HEK293 (cell line): ENCODE data around the gene RSKR.

ENCODE experiments used
- BCL11A ChIP-seq: fragments of 450-650 bp; formaldehyde crosslinking; IDR thresholded peaks from 2 replicates; pipeline ENCODE4 v1.5.1; 2016; ENCODE audit warnings: low read depth, missing biosample characterization, missing genetic modification characterization
- GFI1B ChIP-seq: fragments of 450-650 bp; formaldehyde crosslinking; IDR thresholded peaks from 2 replicates; pipeline ENCODE4 v1.5.1; 2016; ENCODE audit warnings: missing biosample characterization, missing genetic modification characterization
- HOXA7 ChIP-seq: sonication (generic); formaldehyde crosslinking; IDR thresholded peaks from 2 replicates; pipeline ENCODE4 v1.8.1; 2022; ENCODE audit warnings: missing genetic modification reagents, borderline replicate concordance
- HOXD13 ChIP-seq: sonication (generic); formaldehyde crosslinking; IDR thresholded peaks from 2 replicates; pipeline ENCODE4 v1.8.0; 2022; ENCODE audit warnings: missing genetic modification reagents, borderline replicate concordance
- KLF7 ChIP-seq: fragments of 450-650 bp; formaldehyde crosslinking; IDR thresholded peaks from 2 replicates; pipeline ENCODE4 v1.5.1; 2016; ENCODE audit warnings: missing biosample characterization, missing genetic modification characterization, borderline replicate concordance
- KLF8 ChIP-seq: fragments of 450-650 bp; formaldehyde crosslinking; IDR thresholded peaks from 2 replicates; pipeline ENCODE4 v1.5.1; 2016; ENCODE audit warnings: missing biosample characterization, missing genetic modification characterization
- KLF9 ChIP-seq: fragments of 450-650 bp; formaldehyde crosslinking; IDR thresholded peaks from 2 replicates; pipeline ENCODE4 v1.5.1; 2016; ENCODE audit warnings: missing biosample characterization, missing genetic modification characterization, low read depth
- MYNN ChIP-seq: fragments of 450-650 bp; formaldehyde crosslinking; IDR thresholded peaks from 2 replicates; pipeline ENCODE4 v1.5.1; 2016; ENCODE audit warnings: missing biosample characterization, missing genetic modification characterization, borderline replicate concordance
- RBAK ChIP-seq: fragments of 450-650 bp; formaldehyde crosslinking; IDR thresholded peaks from 2 replicates; pipeline ENCODE4 v1.5.1; 2016; ENCODE audit warnings: missing biosample characterization, missing genetic modification characterization
- SP3 ChIP-seq: fragments of 450-650 bp; formaldehyde crosslinking; IDR thresholded peaks from 2 replicates; pipeline ENCODE4 v1.5.1; 2016; ENCODE audit warnings: missing biosample characterization, missing genetic modification characterization
- YY1 ChIP-seq: fragments of 450-650 bp; formaldehyde crosslinking; IDR thresholded peaks from 2 replicates; pipeline ENCODE4 v1.5.1; 2018; ENCODE audit warnings: missing biosample characterization, missing genetic modification characterization
- ZBTB21 ChIP-seq: fragments of 450-650 bp; formaldehyde crosslinking; IDR thresholded peaks from 2 replicates; pipeline ENCODE4 v1.5.1; 2017; ENCODE audit warnings: missing biosample characterization, missing genetic modification characterization
- ZIC2 ChIP-seq: fragments of 450-650 bp; formaldehyde crosslinking; IDR thresholded peaks from 2 replicates; pipeline ENCODE4 v1.5.1; 2016; ENCODE audit warnings: missing biosample characterization, missing genetic modification characterization
- ZNF155 ChIP-seq: fragments of 450-650 bp; formaldehyde crosslinking; IDR thresholded peaks from 2 replicates; pipeline ENCODE4 v1.5.1; 2016; ENCODE audit warnings: missing biosample characterization, missing genetic modification characterization
- ZNF157 ChIP-seq: fragments of 450-650 bp; formaldehyde crosslinking; IDR thresholded peaks from 2 replicates; pipeline ENCODE4 v1.5.1; 2016; ENCODE audit warnings: missing biosample characterization, missing genetic modification characterization
- ZNF169 ChIP-seq: fragments of 450-650 bp; formaldehyde crosslinking; IDR thresholded peaks from 2 replicates; pipeline ENCODE4 v1.5.1; 2016; ENCODE audit warnings: missing biosample characterization, missing genetic modification characterization
- ZNF202 ChIP-seq: fragments of 450-650 bp; formaldehyde crosslinking; IDR thresholded peaks from 2 replicates; pipeline ENCODE4 v1.5.1; 2016; ENCODE audit warnings: missing biosample characterization, missing genetic modification characterization, borderline replicate concordance
- ZNF24 ChIP-seq: fragments of 450-650 bp; formaldehyde crosslinking; IDR thresholded peaks from 2 replicates; pipeline ENCODE4 v1.5.1; 2016; ENCODE audit warnings: missing biosample characterization, missing genetic modification characterization
- ZNF302 ChIP-seq: fragments of 450-650 bp; formaldehyde crosslinking; IDR thresholded peaks from 2 replicates; pipeline ENCODE4 v1.5.1; 2016; ENCODE audit warnings: missing biosample characterization, missing genetic modification characterization, low read depth
- ZNF311 ChIP-seq: fragments of 450-650 bp; formaldehyde crosslinking; IDR thresholded peaks from 2 replicates; pipeline ENCODE4 v1.5.1; 2017; ENCODE audit warnings: missing biosample characterization, missing genetic modification characterization, borderline replicate concordance
- ZNF335 ChIP-seq: fragments of 450-650 bp; formaldehyde crosslinking; conservative IDR thresholded peaks from 2 replicates; pipeline ENCODE4 v1.5.1; 2016; ENCODE audit warnings: missing biosample characterization, missing genetic modification characterization
- ZNF341 ChIP-seq: fragments of 450-650 bp; formaldehyde crosslinking; IDR thresholded peaks from 2 replicates; pipeline ENCODE4; 2016; ENCODE audit warnings: low read depth, missing biosample characterization, missing genetic modification characterization
- ZNF394 ChIP-seq: fragments of 450-650 bp; formaldehyde crosslinking; IDR thresholded peaks from 2 replicates; pipeline ENCODE4 v1.5.1; 2016; ENCODE audit warnings: missing biosample characterization, missing genetic modification characterization, mild to moderate bottlenecking, moderate library complexity, borderline replicate concordance
- ZNF530 ChIP-seq: fragments of 450-650 bp; formaldehyde crosslinking; IDR thresholded peaks from 2 replicates; pipeline ENCODE4 v1.5.1; 2016; ENCODE audit warnings: low read depth, missing biosample characterization, missing genetic modification characterization
- ZNF560 ChIP-seq: fragments of 450-650 bp; formaldehyde crosslinking; IDR thresholded peaks from 2 replicates; pipeline ENCODE4 v1.5.1; 2017; ENCODE audit warnings: missing biosample characterization, missing genetic modification characterization, borderline replicate concordance
- ZNF596 ChIP-seq: fragments of 450-650 bp; IDR thresholded peaks from 2 replicates; pipeline ENCODE4 v1.5.0; 2018; ENCODE audit warnings: missing biosample characterization, mild to moderate bottlenecking, missing genetic modification characterization, moderate library complexity
- ZNF626 ChIP-seq: fragments of 450-650 bp; sonication (Bioruptor Pico); formaldehyde crosslinking; IDR thresholded peaks from 2 replicates; pipeline ENCODE4 v1.5.1; 2018; ENCODE audit warnings: missing biosample characterization, missing genetic modification characterization, inconsistent platforms
- ZNF664 ChIP-seq: fragments of 450-650 bp; formaldehyde crosslinking; IDR thresholded peaks from 2 replicates; pipeline ENCODE4 v1.5.1; 2016; ENCODE audit warnings: missing biosample characterization, missing genetic modification characterization
- ZNF837 ChIP-seq: fragments of 450-650 bp; formaldehyde crosslinking; IDR thresholded peaks from 2 replicates; pipeline ENCODE4 v1.5.1; 2016; ENCODE audit warnings: missing biosample characterization, missing genetic modification characterization
- TF ChIP-seq, protein P1 (sequence below): fragments of 450-650 bp; formaldehyde crosslinking; IDR thresholded peaks from 2 replicates; pipeline ENCODE4 v1.5.1; 2016; ENCODE audit warnings: missing biosample characterization, missing genetic modification characterization
- TF ChIP-seq, protein P2 (sequence below): fragments of 450-650 bp; formaldehyde crosslinking; IDR thresholded peaks from 2 replicates; pipeline ENCODE4 v1.5.0; 2017; ENCODE audit warnings: missing biosample characterization, missing genetic modification characterization, borderline replicate concordance
- TF ChIP-seq, protein P3 (sequence below): fragments of 450-650 bp; formaldehyde crosslinking; conservative IDR thresholded peaks from 2 replicates; pipeline ENCODE4 v1.5.1; 2016; ENCODE audit warnings: low read depth, missing biosample characterization, missing genetic modification characterization

The RSKR gene

DNA sequence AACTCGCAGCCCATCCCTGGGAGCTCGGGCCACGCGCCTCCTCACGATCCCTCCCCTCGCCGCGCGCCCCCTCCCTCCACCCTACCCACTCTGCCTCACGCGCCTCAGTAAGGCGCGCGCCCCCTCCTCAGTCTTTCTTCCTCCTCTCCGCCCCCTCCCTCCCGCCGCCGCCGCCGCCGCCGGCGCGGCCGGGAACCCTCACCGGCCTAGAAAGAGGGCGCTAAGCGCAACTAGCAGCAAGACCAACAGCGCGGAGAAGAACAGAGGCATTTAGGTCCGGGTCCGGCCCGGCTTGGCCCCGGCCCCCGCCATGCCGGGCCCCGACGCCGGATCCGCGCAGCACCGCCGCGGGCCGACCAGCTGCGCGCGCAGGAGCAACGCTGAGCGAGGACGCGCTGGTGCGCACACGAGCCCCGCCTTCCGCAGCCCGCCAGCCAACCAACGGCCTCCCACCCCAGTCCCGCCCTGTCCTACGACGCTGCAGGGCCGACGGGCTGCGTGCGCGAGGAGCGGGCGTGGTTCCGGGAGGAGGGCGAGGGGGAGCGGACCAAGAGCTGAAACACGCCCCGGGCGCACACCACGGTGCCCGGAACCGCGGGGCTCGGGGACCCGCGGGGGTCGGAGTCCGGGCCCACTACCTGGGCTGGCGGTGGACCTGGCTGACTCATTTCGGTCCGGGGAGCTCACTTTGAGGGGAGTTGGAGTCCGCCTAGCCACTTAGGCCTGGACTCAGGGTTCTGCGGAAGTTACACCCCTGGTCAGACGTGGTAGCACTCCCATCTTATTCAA lies 31.0 kb upstream of the RSKR start, which contains the start of gene BLTP2 (continued):
- TF ChIP-seq ZNF664 (tag by site-specific recombination) (no peak), ZIC2 (tag by site-specific recombination) (peak; percentile 86), KLF8 (peak; percentile 84), GFI1B (tag by site-specific recombination) (no peak), YY1 (tag by site-specific recombination) (peak; percentile 60; the same call in 1 of the 2 replicates), ZBTB21 (tag by site-specific recombination) (no peak), BCL11A (tag by site-specific recombination) (no peak), ZNF560 (tag by site-specific recombination) (no peak), MYNN (tag by site-specific recombination) (no peak), ZNF837 (tag by site-specific recombination) (no peak), KLF7 (tag by site-specific recombination) (peak; percentile 79; the same call in 1 of the 2 replicates), HOXD13 (CRISPR knock-in tag) (no peak), ZNF157 (tag by site-specific recombination) (no peak), RBAK (tag by site-specific recombination) (no peak), ZNF394 (tag by site-specific recombination) (no peak), ZNF626 (tag by site-specific recombination) (no peak), ZNF311 (tag by site-specific recombination) (no peak), SP3 (tag by site-specific recombination) (peak; percentile 87), ZNF24 (0 out of 2 replicates have a peak, but pooled peaks have one; percentile 42), ZNF530 (tag by site-specific recombination) (no peak), ZNF169 (tag by site-specific recombination) (no peak), KLF9 (tag by site-specific recombination) (peak; percentile 87), ZNF596 (tag by site-specific recombination) (no peak), ZNF335 (tag by site-specific recombination) (peak; percentile 35), ZNF155 (tag by site-specific recombination) (no peak), HOXA7 (CRISPR knock-in tag) (no peak), ZNF341 (peak; percentile 78), ZNF302 (tag by site-specific recombination) (no peak), ZNF202 (tag by site-specific recombination) (no peak)
- TF ChIP-seq, protein P1, sequence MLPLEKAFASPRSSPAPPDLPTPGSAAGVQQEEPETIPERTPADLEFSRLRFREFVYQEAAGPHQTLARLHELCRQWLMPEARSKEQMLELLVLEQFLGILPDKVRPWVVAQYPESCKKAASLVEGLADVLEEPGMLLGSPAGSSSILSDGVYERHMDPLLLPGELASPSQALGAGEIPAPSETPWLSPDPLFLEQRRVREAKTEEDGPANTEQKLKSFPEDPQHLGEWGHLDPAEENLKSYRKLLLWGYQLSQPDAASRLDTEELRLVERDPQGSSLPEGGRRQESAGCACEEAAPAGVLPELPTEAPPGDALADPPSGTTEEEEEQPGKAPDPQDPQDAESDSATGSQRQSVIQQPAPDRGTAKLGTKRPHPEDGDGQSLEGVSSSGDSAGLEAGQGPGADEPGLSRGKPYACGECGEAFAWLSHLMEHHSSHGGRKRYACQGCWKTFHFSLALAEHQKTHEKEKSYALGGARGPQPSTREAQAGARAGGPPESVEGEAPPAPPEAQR (tag by site-specific recombination): no peak
- TF ChIP-seq, protein P2, sequence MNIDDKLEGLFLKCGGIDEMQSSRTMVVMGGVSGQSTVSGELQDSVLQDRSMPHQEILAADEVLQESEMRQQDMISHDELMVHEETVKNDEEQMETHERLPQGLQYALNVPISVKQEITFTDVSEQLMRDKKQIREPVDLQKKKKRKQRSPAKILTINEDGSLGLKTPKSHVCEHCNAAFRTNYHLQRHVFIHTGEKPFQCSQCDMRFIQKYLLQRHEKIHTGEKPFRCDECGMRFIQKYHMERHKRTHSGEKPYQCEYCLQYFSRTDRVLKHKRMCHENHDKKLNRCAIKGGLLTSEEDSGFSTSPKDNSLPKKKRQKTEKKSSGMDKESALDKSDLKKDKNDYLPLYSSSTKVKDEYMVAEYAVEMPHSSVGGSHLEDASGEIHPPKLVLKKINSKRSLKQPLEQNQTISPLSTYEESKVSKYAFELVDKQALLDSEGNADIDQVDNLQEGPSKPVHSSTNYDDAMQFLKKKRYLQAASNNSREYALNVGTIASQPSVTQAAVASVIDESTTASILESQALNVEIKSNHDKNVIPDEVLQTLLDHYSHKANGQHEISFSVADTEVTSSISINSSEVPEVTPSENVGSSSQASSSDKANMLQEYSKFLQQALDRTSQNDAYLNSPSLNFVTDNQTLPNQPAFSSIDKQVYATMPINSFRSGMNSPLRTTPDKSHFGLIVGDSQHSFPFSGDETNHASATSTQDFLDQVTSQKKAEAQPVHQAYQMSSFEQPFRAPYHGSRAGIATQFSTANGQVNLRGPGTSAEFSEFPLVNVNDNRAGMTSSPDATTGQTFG (tag by site-specific recombination): no peak
- TF ChIP-seq, protein P3, sequence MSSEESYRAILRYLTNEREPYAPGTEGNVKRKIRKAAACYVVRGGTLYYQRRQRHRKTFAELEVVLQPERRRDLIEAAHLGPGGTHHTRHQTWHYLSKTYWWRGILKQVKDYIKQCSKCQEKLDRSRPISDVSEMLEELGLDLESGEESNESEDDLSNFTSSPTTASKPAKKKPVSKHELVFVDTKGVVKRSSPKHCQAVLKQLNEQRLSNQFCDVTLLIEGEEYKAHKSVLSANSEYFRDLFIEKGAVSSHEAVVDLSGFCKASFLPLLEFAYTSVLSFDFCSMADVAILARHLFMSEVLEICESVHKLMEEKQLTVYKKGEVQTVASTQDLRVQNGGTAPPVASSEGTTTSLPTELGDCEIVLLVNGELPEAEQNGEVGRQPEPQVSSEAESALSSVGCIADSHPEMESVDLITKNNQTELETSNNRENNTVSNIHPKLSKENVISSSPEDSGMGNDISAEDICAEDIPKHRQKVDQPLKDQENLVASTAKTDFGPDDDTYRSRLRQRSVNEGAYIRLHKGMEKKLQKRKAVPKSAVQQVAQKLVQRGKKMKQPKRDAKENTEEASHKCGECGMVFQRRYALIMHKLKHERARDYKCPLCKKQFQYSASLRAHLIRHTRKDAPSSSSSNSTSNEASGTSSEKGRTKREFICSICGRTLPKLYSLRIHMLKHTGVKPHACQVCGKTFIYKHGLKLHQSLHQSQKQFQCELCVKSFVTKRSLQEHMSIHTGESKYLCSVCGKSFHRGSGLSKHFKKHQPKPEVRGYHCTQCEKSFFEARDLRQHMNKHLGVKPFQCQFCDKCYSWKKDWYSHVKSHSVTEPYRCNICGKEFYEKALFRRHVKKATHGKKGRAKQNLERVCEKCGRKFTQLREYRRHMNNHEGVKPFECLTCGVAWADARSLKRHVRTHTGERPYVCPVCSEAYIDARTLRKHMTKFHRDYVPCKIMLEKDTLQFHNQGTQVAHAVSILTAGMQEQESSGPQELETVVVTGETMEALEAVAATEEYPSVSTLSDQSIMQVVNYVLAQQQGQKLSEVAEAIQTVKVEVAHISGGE: peak; percentile 95
